ENCODE measurements around the gene HTR7.
A peak's percentile ranks its signal among the peaks of the same experiment; 100 is the strongest.

The HTR7 gene

GRCh38 chr10:90740265-90740664, 117.6 kb downstream of the HTR7 start:
- DNase-seq, result no peak
- ATAC-seq, result no peak

- ATAC-seq, result no peak
- DNase-seq, result no peak
Measured at GRCh38 chr10:90738885-90739284, 119.0 kb downstream of the HTR7 start.

GRCh38 chr10:90734415-90734814, 123.4 kb downstream of the HTR7 start:
- DNase-seq (no peak), ATAC-seq (no peak)

GRCh38 chr10:90732581-90732980, 125.3 kb downstream of the HTR7 start:
- DNase-seq (no peak), ATAC-seq (no peak)

- DNase-seq, result no peak
- ATAC-seq, result no peak
Measured at GRCh38 chr10:90723416-90724068, 134.3 kb downstream of the HTR7 start.

GRCh38 chr10:90722832-90723231, 135.0 kb downstream of the HTR7 start:
- no peak for DNase-seq
- no peak for ATAC-seq

GRCh38 chr10:90718182-90718581, 139.7 kb downstream of the HTR7 start:
- no peak for ATAC-seq

GRCh38 chr10:90712529-90712928, 145.3 kb downstream of the HTR7 start:
- ATAC-seq (no peak), DNase-seq (no peak)

More at GRCh38 chr10:90718182-90718581, 139.7 kb downstream of the HTR7 start:
- DNase-seq, result no peak

GRCh38 chr10:90709727-90710126, 148.1 kb downstream of the HTR7 start:
- no peak for ATAC-seq

GRCh38 chr10:90707657-90708056, 150.2 kb downstream of the HTR7 start:
- DNase-seq, result no peak
- ATAC-seq, result no peak

More at GRCh38 chr10:90709727-90710126, 148.1 kb downstream of the HTR7 start:
- no peak for DNase-seq

GRCh38 chr10:90701428-90701827, 156.4 kb downstream of the HTR7 start:
- no peak for ATAC-seq
- DNase-seq, result no peak

GRCh38 chr10:90695915-90696676, 161.7 kb downstream of the HTR7 start:
- ATAC-seq (peak; percentile 79), DNase-seq (no peak)

All from stimulated activated naive CD8-positive, alpha-beta T cell treated with anti-CD3 and anti-CD28 coated beads, Interleukin-15, Interleukin-2, amounts not matched to agents 100 U/mL and 50 U/mL, for 24 hours (primary cell).